ENCODE measurements around the gene PLEKHN1.

Gene PLEKHN1

DNA sequence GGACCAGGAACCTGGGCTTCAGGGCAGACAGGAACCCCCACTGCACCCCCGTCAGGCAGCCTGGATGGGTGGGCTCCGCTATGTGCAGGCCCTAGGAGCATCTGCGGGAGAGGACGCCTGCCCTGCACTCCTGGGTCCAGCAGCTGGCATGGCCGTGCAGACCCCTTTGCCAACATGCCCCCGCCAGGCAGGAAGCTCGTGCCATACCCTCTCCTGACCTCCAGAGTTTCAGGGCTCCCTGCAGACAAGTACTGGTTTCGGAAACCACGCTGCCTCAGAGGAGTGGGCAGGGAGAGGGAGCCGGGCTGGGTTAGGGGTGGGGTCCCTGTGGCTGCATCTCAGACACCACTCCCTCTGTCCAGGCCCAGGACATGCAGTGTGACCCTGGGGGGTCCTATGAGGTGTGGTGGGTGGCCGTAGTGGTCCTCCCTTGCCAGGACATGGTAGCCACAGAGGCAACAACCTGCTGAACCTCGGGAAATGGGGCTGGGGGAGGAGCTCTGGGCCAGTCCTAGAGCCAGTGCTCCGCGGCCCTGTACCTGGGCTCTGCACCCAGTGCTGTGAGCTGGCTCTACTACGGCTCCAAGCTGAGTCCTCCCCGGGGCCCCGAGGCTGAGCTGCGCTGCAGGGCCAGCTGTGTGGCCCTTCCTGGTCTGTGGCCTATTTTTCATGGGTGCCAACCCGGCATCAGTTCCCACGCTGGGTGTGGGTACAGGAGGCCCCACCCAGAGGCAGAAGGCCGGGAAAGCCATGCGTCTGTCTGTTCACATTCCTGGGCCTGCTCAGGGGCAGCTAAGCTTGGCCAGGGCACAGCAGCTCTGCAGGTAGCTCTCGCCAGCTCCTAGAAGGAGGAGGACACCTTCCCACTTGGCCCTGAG lies 1.4 kb downstream of the PLEKHN1 start:
- Histone ChIP-seq H3K36me3 (peaks cover 16% of the 10 kb centered on the region), H3K9me3 (no peaks in the 10 kb centered on the region), H3K4me3 (ENCODE audit: low read depth, low read length) (no peak overlapping the region), H3K4me1 (peaks cover 4% of the 10 kb centered on the region), H3K27me3 (peaks cover 23% of the 10 kb centered on the region)
- TF ChIP-seq, protein P1, sequence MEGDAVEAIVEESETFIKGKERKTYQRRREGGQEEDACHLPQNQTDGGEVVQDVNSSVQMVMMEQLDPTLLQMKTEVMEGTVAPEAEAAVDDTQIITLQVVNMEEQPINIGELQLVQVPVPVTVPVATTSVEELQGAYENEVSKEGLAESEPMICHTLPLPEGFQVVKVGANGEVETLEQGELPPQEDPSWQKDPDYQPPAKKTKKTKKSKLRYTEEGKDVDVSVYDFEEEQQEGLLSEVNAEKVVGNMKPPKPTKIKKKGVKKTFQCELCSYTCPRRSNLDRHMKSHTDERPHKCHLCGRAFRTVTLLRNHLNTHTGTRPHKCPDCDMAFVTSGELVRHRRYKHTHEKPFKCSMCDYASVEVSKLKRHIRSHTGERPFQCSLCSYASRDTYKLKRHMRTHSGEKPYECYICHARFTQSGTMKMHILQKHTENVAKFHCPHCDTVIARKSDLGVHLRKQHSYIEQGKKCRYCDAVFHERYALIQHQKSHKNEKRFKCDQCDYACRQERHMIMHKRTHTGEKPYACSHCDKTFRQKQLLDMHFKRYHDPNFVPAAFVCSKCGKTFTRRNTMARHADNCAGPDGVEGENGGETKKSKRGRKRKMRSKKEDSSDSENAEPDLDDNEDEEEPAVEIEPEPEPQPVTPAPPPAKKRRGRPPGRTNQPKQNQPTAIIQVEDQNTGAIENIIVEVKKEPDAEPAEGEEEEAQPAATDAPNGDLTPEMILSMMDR (IDR thresholded peaks at IDR 0.05; ENCODE audit: low read depth, low read length), result no peak
- no peak for DNase-seq

DNA sequence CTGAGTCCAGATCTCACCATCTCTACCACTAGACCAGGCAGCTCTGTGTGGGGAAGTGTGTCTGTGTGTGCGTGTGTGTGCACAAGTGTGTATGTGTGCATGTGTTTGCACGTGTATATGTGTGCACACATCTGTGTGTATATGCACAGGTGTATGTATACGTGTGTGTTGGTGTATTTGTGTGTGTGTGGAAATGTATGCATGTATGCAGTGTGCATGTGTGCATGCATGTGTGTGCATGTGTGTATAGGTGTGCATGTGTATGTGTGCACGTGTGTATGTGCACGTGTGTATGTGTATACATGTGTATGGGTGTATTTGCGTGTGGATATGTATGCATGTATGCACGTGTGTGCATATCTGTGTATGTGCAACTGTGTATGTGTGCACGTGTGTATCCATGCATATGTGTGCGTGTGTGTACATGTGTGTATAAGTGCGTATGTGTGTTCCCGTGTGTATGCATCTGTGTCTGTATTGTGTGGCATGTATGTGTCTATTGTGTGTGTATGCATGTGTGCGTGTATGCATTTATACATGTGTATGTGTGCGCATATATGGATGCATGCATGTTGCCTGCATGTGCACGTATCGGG lies 3.1 kb downstream of the PLEKHN1 start:
- H3K9me3 ChIP-seq, result no peaks in the 10 kb centered on the region
- TF ChIP-seq, protein P1 (IDR thresholded peaks at IDR 0.05; ENCODE audit: low read depth, low read length), result no peak
- DNase-seq, result no peak

DNA sequence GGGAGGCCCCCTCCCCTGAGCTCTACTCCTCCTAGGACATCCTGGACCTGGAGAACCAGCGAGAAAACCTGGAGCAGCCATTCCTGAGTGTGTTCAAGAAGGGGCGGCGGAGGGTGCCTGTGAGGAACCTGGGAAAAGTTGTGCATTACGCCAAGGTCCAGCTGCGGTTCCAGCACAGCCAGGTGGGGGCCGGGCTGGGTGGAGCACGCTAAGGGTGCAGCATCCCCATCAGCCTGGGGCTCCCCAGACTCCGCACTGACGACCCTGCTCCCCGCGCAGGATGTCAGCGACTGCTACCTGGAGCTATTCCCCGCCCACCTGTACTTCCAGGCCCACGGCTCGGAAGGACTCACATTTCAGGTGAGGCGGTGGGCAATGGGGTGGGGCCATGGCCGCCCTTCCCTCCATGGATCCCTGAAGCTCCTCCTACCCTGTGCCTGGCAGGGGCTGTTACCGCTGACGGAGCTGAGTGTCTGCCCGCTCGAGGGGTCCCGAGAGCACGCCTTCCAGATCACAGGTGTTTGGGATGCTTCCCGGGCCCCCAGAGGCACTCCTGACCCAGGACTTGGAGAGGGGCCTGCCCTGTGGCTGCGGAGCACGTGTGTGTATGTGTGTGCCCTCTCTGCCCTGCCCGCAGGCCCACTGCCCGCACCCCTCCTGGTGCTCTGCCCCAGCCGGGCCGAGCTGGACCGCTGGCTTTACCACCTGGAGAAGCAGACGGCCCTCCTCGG lies 4.1 kb downstream of the PLEKHN1 start:
- DNase-seq, result no peak
- TF ChIP-seq, protein P1 (IDR thresholded peaks at IDR 0.05; ENCODE audit: low read depth, low read length), result no peak
- Histone ChIP-seq H3K36me3 (peaks cover under 1% of the 10 kb centered on the region; the same call in 1 of the 2 replicates), H3K27me3 (peaks cover 23% of the 10 kb centered on the region), H3K4me1 (peaks cover 4% of the 10 kb centered on the region), H3K4me3 (ENCODE audit: low read depth, low read length) (no peak overlapping the region), H3K9me3 (no peaks in the 10 kb centered on the region)

More for the DNA sequence above, 3.1 kb downstream of the PLEKHN1 start:
- H3K27me3 ChIP-seq, result peaks cover 23% of the 10 kb centered on the region
- peaks cover 6% of the 10 kb centered on the region; the same call in 1 of the 2 replicates for H3K36me3 ChIP-seq
- H3K4me3 ChIP-seq (ENCODE audit: low read depth, low read length), result no peak overlapping the region
- H3K4me1 ChIP-seq, result peaks cover 4% of the 10 kb centered on the region

DNA sequence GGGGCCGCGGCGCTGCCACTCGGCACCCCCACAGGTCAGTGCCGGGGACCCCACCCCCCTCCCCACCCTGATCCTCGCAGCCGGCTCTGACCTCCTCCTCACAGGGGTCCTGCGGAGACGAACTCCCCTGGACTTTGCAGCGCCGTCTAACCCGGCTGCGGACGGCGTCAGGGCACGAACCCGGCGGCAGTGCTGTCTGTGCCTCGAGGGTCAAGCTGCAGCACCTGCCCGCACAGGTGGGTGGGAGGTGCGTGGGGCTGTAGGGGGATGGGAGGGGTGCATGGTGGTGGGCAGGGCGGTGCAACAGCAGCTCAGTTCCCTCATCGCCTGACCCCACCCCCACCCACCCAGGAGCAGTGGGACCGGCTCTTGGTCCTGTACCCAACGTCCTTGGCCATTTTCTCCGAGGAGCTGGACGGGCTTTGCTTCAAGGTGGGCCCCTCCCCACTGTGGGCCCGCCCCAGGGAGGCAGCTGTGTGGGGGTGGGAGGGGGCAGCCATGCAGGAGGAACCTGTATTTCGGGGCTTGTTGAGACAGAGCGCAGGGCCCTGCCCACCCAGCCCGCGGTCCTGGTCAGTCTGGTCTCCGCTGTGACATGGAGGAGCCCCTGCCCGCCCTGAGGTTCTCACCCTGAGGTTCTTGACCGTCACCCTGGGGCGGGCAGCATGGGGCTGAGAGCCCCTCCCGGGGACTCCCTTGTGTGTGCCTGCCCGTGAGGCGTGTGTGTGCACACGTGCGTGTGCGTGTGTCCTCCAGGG lies 4.9 kb downstream of the PLEKHN1 start:
- Histone ChIP-seq H3K9me3 (no peaks in the 10 kb centered on the region), H3K4me1 (peaks cover 4% of the 10 kb centered on the region), H3K36me3 (no peaks in the 10 kb centered on the region), H3K4me3 (ENCODE audit: low read depth, low read length) (no peak overlapping the region), H3K27me3 (peaks cover 23% of the 10 kb centered on the region)
- DNase-seq, result no peak
- TF ChIP-seq, protein P1 (IDR thresholded peaks at IDR 0.05; ENCODE audit: low read depth, low read length), result no peak

DNA sequence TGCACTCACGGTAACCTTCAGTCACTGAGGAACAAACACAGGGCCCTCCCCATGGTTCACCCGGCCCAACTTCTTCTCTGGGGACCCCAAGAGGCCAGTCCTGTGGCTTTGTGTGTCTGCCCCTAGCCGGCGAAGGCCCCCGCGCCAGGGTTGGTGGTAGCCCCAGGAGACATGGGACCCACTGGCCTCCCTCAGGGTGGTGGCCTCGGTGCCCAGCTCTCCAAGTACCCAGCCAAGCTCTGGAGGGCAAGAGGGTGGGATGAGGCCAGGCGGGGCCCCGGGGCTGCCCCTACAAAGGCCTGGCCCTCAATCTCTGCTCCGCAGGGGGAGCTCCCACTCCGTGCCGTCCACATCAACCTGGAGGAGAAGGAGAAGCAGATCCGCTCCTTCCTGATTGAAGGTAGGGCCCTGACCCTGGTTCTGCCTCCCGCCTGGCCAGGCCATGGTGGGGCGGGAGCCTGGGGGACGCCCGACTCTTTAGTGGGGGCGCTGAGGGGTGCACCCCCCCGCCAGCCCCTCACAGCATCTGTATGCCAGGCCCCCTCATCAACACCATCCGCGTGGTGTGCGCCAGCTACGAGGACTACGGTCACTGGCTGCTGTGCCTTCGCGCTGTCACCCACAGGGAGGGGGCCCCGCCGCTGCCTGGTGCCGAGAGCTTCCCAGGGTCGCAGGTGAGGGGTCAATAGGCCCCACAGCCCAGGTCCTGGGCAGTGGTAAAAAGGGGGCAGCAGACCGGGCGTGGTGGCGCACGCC lies 5.6 kb downstream of the PLEKHN1 start:
- no peak for DNase-seq
- H3K9me3 ChIP-seq, result no peaks in the 10 kb centered on the region
- H3K4me3 ChIP-seq (ENCODE audit: low read depth, low read length), result no peak overlapping the region
- peaks cover 4% of the 10 kb centered on the region for H3K4me1 ChIP-seq
- H3K27me3 ChIP-seq, result peaks cover 21% of the 10 kb centered on the region
- H3K36me3 ChIP-seq, result no peaks in the 10 kb centered on the region
- TF ChIP-seq, protein P1 (IDR thresholded peaks at IDR 0.05; ENCODE audit: low read depth, low read length), result no peak
